Activated naive CD4-positive, alpha-beta T cell treated with anti-CD3 and anti-CD28 coated beads, Interleukin-2, amount 50 U/mL, for 16 hours (primary cell): ENCODE data around the gene DDR1.
"Not testable (repeated sequence)": the region's sequence is repeated elsewhere in the genome, so short reads cannot be mapped to it uniquely, and the experiment has no call there.

Experiments
- DNase-seq: peaks from one replicate; pipeline ENCODE4 v3.0.0-alpha.2; 2020

The DDR1 gene

DNA sequence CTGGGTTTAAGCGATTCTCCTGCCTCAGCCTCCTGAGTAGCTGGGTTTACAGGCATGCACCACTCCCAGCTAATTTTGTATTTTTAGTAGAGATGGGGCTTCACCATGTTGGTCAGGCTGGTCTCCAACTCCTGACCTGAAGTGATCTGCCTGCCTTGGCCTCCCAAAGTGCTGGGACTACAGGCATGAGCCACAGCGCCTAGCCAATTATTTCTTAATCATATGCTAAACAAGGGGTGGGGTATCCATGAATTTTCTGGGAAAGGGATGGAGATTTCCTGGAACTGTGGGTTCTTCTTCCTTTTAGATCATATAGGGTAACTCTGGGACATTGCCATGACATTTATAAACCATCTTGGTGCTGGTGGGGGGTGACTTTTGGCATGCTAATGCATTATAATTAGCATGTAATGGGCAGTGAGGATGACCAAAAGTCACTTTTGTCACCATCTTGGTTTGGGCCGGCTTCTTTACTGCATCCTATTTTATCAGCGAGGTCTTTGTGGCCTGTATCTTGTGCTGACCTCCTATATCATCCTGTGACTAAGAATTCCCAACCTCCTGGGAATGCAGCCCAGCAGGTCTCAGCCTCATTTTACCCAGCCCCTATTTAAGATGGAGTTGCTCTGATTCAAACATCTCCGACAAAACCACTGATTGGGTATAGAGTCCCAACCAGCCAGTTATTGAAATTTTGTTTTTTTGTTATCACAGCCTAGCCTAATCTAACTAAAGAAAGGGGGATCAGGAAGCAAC, 29.9 kb upstream of the DDR1 start:
- DNase-seq, result no peak

DNA sequence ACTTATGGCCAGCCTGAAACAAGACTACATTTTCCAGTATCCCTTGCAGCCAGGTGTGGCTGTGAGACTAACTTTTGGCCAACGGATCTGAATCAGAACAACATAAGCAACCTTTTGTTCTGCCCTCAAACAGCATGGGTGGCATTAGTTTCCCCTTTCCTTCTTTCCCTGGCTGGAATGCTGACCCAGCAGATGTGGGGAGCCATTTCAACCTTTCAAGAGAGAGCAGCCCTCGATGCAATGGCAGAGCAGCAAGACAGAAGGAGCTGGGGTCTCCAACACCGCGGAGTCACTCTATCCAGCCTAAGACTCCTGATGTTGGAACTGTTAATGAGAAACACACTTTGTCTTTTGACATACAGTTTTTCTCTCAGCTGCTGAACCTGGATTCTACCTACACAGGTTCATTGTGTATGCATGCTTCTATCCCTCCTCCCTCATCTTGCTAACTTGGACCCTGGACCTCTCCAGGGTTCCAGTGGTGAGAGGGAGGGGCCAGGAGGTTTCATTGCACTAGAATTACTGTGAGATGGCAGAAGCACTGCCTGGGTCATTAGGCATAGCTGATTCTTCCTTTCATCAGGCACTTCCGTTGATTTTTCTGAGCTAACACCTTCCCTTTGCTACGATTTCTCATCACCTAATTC, 28.8 kb upstream of the DDR1 start:
- DNase-seq, result no peak

DNA sequence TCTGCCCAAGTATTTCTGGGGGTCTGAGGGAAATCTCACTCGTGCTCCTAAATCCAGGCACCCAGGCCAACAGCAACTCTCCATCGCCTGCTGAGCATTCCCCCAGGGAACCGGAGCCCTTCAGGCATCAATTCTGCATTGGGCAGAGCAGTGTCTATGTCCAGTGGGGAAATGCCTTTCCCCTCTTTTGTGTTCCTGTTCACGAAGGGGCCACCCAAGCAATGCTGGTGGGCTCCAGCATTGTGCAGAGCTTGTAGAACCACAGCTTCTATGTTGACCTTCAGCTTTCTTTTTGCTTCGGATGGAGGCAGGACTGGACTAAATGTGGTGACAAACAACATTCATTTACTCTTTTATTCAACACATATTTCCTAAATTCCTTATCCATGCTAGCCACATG, 27.2 kb upstream of the DDR1 start:
- no peak for DNase-seq

DNA sequence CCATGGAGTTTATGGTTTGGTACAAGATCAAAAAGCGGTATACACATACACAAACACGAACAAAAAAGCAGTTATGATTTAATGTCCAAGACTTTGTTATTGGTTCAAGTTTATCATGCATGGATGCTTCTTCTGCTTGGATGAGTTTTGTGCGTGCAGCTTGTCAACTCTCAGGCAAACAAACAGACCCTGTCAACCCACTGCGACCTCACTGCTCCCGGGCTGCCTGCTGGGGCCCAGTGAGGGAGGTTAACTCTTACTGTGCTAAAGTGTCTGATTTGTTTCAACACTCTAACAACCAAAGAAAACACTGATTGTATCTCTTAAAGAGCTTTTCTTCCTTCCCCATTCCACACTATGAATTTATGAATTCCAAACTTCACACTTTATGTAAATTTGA, 26.8 kb upstream of the DDR1 start:
- DNase-seq, result no peak

DNA sequence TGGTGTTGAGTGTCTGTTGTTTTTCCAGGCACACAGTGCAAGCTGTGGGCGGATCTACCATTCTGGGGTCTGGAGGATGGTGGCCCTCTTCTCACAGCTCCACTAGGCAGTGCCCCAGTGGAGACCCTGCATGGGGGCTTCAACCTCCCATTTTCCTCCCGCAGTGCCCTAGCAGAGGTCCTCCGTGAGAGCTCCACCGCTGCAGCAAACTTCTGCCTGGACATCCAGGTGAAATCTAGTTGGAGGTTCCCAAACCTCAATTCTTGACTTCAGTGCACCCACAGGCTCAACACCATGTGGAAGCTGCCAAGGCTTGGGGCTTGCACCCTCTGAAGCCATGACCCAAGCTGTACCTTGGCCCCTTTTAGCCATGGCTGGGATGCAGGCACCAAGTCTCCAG, 24.6 kb upstream of the DDR1 start:
- not testable (repeated sequence) for DNase-seq

DNA sequence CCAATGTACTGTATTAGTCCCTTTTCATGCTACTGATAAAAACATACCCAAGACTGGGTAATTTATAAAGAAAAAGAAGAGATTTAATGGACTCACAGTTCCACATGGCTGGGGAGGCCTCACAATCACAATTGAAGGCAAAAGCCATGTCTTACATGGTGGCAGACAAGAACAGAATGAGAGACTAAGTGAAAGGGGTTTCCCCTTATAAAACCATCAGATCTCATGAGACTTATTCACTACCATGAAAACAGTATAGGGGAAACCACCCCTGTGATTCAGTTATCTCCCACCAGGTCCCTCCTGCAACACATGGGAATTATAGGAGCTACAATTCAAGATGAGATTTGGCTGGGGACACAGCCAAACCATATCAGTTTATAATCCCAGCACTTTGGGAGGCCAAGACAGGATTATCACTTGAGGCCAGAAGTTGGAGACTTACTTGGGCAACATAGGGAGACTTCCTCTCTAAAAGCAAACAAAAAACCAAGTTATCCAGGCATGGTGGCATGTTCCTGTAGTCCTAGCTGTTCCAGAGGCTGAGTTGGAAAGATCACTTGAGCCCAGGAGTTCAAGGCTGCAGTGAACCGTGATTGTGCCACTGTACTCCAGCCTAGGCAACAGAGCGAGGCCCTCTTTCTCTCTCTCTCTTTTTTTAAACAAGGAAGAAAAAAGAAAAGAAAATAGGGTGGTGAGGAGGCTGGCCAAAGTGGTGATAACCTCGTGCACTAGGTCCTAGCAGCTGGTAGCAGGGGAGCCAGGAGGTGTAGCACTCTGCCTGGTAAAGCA, 22.9 kb upstream of the DDR1 start:
- no peak for DNase-seq

DNA sequence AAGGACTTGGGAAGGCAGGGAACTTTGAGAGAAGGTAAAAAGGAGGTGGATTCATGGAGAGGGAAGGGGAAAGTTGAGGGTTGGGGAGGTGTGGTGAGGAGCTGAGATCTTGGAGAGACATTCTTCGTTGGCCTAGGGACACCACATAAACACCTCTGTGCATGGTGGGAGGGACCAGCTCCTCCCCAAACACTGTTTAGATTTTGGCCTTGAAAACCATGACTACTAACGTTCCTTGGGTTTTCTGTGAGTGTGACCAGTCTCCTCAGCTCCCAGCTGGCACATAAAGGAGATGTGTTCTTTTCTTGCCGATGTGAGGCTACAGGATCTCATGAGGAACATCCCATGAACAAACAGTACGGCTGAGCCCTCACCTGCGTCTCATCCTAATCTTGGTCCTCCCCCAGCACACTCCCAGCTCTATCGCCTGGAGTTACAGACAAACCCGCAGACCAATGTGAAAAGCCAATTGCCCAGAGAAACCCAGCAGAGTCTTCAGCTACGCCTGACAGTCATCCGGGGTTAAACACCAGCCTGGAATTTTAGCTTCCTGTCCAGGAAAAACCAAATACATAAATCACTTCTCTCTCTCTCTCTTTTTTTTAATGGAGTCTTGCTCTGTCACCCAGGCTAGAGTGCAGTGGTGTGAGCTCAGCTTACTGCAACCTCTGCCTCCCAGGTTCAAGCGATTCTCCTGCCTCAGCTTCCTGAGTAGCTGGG, 22.0 kb upstream of the DDR1 start:
- DNase-seq, result no peak

DNA sequence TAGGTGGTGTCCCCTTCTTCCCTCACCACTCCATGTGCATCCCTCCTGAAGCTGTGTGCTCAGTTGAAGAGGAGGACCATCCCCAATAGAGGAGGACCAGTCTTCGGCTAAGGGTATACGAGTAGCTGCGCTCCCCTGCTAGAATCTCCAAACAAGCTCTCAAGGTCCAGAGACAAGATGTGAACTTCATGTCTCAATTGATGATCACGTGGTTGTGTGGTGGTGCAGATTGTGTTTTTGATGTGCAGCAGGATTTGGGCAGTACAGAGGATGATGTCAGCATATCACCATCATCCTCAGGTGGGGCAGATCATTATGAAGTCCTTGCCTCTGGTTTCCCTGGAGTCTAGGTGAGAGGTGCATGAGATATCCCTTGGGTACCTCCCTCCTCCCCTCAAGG, 20.0 kb upstream of the DDR1 start:
- DNase-seq, result no peak

DNA sequence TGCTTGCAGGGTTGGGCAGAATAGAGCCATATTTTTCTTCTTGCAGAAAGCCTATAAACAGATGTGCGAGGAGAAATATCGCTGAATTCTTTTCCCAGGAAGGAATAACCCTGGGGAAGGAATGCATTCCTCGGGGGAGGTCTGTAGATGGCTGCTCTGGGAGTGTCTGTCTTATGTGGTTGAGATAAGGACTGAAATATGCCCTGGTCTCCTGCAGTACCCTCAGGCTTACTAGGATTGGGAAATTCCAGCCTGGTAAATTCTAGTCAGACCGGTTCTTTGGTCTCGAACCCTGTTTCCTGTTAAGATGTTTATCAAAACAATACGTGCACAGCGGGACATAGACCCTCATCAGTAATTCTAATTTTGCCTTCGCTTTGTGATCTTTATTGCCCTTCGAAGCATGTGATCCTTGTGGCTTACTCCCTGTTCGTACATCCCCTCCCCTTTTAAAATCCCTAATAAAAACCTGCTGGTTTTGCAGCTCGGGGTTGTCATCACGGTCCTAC, 15.0 kb upstream of the DDR1 start:
- DNase-seq, result not testable (repeated sequence)

DNA sequence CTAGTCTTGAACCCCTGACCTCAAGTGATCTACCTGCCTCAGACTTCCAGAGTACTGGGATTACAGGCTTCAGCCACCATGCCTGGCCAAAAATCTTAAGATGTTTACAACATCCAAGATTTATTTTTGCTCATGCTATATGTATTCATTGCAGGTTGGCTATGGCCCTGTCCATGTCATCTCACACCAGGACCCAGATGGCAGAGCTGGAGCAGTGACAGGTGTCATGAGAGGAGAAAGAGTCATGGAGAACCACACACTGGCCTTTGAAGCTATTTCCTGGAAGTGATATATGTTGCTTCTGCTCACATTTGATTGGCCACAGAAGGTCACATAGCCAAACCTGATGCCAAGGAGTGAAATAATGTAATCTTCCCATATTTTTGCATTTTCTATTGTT, 13.8 kb upstream of the DDR1 start:
- no peak for DNase-seq

DNA sequence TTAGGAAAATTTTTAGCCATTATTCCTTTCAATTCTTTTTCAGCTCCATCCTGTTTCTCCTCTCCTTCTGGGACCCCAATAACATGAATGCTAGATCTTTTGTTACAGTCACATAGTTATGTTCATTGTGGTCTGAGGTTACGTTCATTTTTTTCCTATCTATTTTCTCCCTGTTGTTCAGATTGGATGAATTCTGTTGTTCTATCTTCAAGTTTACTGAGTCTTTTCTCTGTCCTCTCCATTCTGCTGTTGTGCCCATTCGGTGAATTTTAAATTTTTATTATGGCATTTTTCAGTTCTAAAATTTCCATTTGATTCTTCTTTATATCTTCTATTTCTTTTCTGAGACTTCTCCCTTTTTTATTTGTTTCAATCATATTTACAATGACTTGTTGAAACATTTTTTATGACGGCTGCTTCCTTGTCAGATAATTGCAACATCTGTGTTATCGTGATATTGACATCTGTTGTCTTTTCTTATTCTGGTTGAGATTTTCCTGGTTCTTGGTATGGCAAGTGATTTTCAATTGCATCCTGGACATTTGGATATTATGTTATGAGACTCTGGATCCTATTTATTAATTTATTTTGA, 12.6 kb upstream of the DDR1 start:
- DNase-seq, result no peak

DNA sequence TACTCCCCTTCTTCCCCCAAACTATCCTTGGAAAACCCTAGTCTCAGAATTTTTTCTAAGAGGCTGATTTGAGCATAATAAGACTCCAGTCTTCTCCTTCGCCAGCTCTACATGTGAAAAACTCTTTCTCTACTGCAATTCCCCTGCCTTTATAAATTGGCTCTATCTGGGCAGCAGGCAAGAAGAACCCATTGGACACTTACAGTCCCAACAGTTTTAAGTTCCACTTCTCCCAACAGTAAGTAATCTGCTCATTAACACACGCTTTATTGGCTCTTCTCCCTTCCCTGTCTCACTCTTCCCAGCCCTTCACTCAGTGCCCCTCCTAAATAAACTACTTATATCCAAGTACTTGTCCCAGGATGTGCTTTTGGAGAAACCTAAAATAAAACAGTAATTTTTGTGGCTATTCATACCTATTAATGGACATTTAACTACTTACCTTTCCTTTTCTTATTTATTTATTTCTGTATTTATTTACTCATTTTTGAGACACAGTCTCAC, 11.1 kb upstream of the DDR1 start:
- DNase-seq, result no peak

DNA sequence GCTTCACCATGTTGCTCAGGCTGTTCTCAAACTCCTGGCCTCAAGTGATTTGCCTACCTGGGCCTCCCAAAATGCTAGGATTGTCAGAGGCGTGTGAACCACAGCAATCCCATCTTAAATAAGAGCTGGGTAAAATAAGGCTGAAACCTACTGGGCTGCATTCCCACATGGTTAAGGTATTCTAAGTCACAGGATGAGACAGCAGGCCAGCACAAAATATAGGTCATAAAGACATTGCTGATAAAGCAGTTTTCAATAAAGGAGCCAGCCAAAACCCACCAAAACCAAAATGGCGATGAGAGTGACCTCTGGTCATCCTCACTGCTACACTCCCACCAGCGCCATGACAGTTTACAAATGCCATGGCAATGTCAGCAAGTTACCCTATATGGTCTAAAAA, 10.5 kb upstream of the DDR1 start:
- not testable (repeated sequence) for DNase-seq

DNA sequence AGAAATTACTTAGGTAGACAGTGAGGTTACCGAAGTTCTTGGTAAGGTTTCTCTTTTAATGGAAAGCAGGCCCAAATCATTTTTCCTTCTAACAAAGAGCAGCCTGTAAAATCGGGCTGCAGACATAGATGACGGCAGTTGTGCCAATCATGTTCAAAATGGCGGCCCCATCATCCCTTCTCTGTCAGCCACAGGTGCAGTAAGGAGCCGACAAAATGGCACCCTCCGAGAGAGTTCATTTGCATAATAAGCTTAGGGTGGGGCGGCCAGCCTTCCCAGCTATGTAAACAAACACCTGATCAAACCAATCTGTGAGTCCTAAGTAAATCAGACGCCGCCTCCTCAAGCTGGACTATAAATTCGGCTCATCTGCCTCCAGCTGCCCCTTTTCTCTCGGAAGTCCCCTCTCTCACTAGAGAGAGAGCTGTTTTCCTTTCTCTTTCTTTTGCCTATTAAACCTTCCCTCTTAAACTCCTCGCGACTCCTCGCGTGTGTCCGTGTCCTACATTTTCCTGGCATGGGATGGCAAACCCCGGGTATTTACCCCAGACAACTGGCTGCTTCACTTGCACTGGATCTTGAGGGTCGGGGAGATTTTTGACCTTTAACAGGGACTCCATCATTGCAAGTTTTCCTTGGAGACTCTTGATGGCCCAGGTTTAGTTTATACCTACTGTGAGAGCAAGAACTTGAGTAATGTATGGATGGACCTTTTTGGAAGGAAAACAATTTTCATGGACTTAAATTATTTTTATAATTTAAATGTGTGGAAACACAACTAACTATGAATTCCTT, 8.9 kb upstream of the DDR1 start:
- DNase-seq, result no peak

DNA sequence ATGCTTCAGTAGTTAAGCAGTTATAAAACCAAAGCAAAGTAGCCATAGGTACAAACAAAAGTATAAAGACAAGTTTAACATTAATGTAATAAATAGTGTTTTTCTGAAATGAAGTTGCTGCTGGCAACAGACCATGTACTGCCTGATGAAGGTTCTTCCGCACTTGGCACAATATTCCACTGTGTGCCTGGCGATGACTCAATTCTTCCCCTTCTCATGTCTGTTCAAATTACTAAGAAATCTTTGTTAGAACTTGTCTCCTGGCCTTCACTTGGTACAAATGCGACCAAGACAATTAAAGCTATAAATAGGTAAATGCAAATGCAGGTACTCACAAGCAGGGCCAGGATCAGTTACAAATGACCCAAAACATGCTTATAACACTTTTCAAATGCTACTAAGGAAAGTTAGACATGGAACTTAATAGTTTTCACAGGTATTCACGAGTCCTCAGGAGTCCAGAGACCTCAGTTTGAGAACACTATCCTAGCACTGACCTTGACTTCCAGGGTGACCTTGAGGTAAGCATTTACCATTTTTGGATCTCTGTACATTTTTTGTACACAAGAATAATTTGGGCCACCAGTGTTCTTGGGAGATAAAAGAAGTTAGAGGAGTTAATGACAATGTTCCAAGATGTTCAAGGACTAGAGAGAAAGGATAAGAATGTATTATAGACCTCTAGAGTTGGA, 8.1 kb upstream of the DDR1 start:
- DNase-seq, result no peak

DNA sequence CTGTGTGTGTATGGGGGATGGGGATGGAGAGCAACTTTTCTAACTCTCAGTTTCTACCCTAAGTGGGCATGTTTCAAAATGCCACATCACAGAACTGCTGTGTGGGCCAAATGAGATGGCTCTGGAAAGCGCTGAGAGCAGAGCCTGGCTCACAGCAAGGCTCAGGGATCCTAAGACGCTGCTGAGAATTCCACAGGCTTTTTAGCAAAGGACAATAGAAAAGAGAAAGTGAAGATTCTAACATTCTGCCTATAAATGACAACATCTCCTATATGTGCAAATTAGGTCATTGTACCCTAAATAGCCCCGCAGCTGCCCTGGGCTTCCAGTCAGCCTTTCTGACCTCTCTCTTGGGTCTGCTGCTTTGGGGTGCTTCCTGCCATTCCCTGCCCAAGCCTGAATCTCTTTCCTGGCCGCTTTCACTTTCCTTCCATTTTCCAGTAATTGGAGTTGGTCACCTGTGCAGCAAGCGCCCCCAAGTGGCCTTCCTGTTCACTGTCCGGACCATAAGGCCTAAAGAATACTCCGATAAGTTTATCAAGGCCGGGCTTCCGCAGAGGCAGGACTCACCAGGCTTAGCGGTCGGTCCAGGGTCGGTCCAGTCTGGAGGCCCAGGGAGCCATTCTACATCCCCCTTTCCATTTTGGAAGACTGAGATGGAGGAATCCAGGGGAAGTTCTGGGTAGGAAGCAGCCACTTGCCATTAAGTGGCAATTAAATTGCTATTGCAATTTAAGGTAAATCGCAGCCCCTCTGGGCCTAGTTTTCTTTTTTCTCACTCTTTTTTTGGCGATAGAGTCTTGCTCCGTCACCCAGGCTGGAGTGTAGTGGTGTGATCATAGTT, 6.7 kb upstream of the DDR1 start:
- DNase-seq, result peak; percentile 72

DNA sequence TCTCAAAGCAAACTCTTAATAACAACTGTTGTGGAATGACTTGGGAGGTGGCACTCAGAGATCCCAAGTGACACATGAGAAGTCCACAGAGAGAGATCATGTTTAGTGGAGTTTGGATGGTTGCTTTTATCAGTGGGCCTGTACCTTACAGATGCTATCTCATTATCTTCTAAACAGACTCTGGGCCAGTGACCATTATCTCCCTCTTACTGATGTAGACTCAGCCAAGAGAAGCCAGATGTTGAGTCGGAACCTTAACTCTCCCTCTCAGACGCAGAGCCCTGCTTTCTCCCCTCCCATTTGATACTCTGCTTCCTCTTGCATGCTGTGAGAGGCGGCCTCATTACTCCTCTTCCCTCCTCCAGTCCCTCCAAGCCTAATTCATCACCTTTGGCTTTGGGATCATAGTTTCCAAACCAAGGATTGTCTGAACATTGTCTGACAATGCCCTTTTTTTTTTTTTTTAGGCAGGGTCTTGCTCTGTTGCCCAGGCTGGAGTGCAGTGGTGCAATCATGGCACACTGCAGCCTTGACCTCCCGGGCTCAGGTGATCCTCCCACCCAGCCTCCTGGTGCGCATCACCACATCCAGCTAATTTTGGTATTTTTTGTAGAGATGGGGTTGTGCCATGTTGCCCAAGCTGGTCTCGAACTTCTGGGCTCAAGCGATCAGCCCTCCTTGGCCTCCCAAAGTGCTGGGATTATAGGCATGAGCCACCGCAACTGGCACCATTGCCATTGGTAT, 4.5 kb upstream of the DDR1 start:
- DNase-seq, result no peak

DNA sequence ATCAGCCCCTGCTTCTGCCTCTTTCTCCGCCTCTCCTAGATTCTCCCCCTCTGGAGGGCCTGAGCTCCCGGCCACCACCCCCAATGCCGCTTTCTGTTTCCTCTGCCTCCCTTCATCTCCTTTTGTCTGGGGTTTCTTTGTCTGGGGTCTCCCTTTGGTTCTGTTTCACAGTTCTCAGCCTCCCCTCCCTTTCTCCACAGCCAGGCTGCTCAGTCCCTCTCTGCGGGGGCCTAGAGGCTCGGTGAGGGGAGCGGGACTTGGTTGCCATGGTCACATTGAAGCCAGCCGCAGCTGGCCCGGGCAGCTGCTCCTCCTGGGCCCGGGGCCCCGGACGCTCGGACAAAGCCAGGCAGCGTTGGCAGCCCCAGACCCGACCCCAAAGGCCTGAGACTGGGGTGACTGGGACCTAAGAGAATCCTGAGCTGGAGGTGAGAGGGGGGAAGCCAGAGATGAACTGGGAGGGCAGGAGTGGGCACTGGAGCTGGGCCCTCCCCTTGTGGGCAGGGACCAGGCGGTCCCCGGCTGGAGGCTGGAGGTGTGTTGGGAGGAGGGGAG, 3.5 kb upstream of the DDR1 start:
- DNase-seq, result no peak
